ENCODE data around the gene SDK1. TPM values are rescaled to one million over a fixed set of nuclear protein-coding genes. Genes with fewer than 3 reads are reported as not detected.

The SDK1 gene
- total and polyA plus RNA-seq, 2 experiments from 2014 or later = 2.1 to 10.0 TPM

DNA sequence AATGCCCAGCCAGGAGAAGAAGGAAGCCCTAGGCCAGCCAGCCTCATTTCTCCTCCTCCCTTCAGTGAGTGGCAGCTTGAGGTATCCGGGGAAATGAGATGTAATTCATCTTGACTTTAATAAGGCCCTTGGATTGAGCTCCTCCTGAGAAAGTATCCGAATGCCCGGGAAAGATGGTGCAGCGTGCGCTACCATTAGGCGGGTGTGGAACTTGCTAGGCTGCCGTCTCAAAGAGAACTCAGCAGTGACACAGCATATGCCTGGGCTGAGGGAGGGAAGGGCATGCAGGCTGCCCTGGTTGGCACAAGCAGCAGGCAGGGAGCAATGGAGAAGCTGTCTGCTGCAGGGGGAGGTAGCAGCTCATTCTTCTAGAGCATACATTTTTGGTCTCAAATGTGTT, 721.2 kb downstream of the SDK1 start:
- no peak overlapping the region for H3K27ac Mint-ChIP-seq
- Histone ChIP-seq H3F3A (replicated peaks; ENCODE audit: low read depth) (no peaks in the 10 kb centered on the region), H4K20me1 (replicated peaks; ENCODE audit: insufficient read depth) (no peaks in the 10 kb centered on the region), H2AFZ (no peak overlapping the region), H3K4me1 (ENCODE audit: insufficient read depth) (no peaks in the 10 kb centered on the region; the same call in 1 of the 2 replicates), H3K79me2 (replicated peaks; ENCODE audit: insufficient read depth) (no peaks in the 10 kb centered on the region), H3K9me2 (ENCODE audit: insufficient read depth) (no peaks in the 10 kb centered on the region), H3K27ac (ENCODE audit: low read depth) (no peak overlapping the region), H3K4me2 (no peak overlapping the region), H3K27me3 (ENCODE audit: insufficient read depth) (no peaks in the 10 kb centered on the region), H3K36me3 (ENCODE audit: insufficient read depth) (no peaks in the 10 kb centered on the region), H3K4me3 (no peak overlapping the region)
- no peak for ATAC-seq
- TF ChIP-seq JUNB (IDR thresholded peaks at IDR 0.05; ENCODE audit: unreplicated experiment) = no peak
- TF ChIP-seq CREB1 (CRISPR knock-in tag; IDR thresholded peaks at IDR 0.05; ENCODE audit: low read depth) = no peak
- no peak for TF ChIP-seq STAT1 (IDR thresholded peaks at IDR 0.05; ENCODE audit: unreplicated experiment)
- no peak for TF ChIP-seq NANOG (IDR thresholded peaks at IDR 0.05; ENCODE audit: borderline replicate concordance)
- no peak for TF ChIP-seq POLR2AphosphoS5 (IDR thresholded peaks at IDR 0.05; ENCODE audit: low read depth)
- TF ChIP-seq, protein P1, sequence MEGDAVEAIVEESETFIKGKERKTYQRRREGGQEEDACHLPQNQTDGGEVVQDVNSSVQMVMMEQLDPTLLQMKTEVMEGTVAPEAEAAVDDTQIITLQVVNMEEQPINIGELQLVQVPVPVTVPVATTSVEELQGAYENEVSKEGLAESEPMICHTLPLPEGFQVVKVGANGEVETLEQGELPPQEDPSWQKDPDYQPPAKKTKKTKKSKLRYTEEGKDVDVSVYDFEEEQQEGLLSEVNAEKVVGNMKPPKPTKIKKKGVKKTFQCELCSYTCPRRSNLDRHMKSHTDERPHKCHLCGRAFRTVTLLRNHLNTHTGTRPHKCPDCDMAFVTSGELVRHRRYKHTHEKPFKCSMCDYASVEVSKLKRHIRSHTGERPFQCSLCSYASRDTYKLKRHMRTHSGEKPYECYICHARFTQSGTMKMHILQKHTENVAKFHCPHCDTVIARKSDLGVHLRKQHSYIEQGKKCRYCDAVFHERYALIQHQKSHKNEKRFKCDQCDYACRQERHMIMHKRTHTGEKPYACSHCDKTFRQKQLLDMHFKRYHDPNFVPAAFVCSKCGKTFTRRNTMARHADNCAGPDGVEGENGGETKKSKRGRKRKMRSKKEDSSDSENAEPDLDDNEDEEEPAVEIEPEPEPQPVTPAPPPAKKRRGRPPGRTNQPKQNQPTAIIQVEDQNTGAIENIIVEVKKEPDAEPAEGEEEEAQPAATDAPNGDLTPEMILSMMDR (conservative IDR thresholded peaks at IDR 0.05; ENCODE audit: low read depth in 2 of 2) = no peak
- TF ChIP-seq, protein P2, sequence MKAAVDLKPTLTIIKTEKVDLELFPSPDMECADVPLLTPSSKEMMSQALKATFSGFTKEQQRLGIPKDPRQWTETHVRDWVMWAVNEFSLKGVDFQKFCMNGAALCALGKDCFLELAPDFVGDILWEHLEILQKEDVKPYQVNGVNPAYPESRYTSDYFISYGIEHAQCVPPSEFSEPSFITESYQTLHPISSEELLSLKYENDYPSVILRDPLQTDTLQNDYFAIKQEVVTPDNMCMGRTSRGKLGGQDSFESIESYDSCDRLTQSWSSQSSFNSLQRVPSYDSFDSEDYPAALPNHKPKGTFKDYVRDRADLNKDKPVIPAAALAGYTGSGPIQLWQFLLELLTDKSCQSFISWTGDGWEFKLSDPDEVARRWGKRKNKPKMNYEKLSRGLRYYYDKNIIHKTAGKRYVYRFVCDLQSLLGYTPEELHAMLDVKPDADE (IDR thresholded peaks at IDR 0.05) = no peak
- H3K9me3 Mint-ChIP-seq = peaks cover 21% of the 10 kb centered on the region
- peaks cover 29% of the 10 kb centered on the region for H3K4me1 Mint-ChIP-seq
- no peak overlapping the region for H3K4me3 Mint-ChIP-seq
- peaks cover 35% of the 10 kb centered on the region for H3K36me3 Mint-ChIP-seq (ENCODE audit: low read depth)
- no peak for DNase-seq (ENCODE audit: low spot score)
- peaks cover 3% of the 10 kb centered on the region for H3K27me3 Mint-ChIP-seq (ENCODE audit: insufficient read depth, low read depth, poor library complexity)

DNA sequence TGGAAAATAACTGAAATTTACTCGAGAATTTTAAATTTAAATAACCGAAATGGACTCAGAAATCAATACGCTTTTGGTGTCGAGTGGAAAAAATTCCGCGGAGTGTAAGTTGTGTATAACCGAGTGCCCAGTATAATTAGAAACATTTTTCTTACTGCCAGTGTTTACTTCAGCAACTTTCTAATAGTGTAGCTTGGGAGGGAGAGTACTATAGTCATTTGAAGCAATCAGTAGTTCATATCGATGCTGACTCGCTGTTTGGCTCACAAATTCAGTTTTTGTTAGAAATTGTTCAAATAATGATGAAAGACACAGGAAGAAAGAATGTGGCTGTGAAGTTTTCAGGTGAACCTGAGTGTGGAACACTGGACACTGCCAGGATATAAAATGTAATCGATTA, 722.5 kb downstream of the SDK1 start:
- peaks cover 29% of the 10 kb centered on the region for H3K4me1 Mint-ChIP-seq
- ATAC-seq (no peak), DNase-seq (ENCODE audit: low spot score) (no peak)
- Histone ChIP-seq H3K79me2 (replicated peaks; ENCODE audit: insufficient read depth) (no peaks in the 10 kb centered on the region), H3K4me3 (no peak overlapping the region), H3K4me2 (no peak overlapping the region), H2AFZ (no peak overlapping the region), H3K27ac (ENCODE audit: low read depth) (no peak overlapping the region), H3K9me2 (ENCODE audit: insufficient read depth) (0 out of 2 replicates have a peak, but pooled peaks cover 3% of the 10 kb centered on the region), H3K36me3 (ENCODE audit: insufficient read depth) (no peaks in the 10 kb centered on the region), H3K4me1 (ENCODE audit: insufficient read depth) (no peaks in the 10 kb centered on the region; the same call in 1 of the 2 replicates), H4K20me1 (replicated peaks; ENCODE audit: insufficient read depth) (no peaks in the 10 kb centered on the region), H3F3A (replicated peaks; ENCODE audit: low read depth) (no peaks in the 10 kb centered on the region), H3K27me3 (ENCODE audit: insufficient read depth) (no peaks in the 10 kb centered on the region)
- no peak overlapping the region for H3K4me3 Mint-ChIP-seq
- H3K27me3 Mint-ChIP-seq (ENCODE audit: insufficient read depth, low read depth, poor library complexity) = peaks cover 4% of the 10 kb centered on the region
- no peak overlapping the region for H3K27ac Mint-ChIP-seq
- H3K36me3 Mint-ChIP-seq (ENCODE audit: low read depth) = peaks cover 28% of the 10 kb centered on the region
- peaks cover 17% of the 10 kb centered on the region for H3K9me3 Mint-ChIP-seq
- no peak for TF ChIP-seq EZH2phosphoT487 (IDR thresholded peaks at IDR 0.05; ENCODE audit: unreplicated experiment)
- no peak for TF ChIP-seq STAT1 (IDR thresholded peaks at IDR 0.05; ENCODE audit: unreplicated experiment)
- TF ChIP-seq CREB1 (CRISPR knock-in tag; IDR thresholded peaks at IDR 0.05; ENCODE audit: low read depth) = no peak
- no peak for TF ChIP-seq ZNF114 (CRISPR knock-in tag; IDR thresholded peaks at IDR 0.05)
- TF ChIP-seq, protein P3, sequence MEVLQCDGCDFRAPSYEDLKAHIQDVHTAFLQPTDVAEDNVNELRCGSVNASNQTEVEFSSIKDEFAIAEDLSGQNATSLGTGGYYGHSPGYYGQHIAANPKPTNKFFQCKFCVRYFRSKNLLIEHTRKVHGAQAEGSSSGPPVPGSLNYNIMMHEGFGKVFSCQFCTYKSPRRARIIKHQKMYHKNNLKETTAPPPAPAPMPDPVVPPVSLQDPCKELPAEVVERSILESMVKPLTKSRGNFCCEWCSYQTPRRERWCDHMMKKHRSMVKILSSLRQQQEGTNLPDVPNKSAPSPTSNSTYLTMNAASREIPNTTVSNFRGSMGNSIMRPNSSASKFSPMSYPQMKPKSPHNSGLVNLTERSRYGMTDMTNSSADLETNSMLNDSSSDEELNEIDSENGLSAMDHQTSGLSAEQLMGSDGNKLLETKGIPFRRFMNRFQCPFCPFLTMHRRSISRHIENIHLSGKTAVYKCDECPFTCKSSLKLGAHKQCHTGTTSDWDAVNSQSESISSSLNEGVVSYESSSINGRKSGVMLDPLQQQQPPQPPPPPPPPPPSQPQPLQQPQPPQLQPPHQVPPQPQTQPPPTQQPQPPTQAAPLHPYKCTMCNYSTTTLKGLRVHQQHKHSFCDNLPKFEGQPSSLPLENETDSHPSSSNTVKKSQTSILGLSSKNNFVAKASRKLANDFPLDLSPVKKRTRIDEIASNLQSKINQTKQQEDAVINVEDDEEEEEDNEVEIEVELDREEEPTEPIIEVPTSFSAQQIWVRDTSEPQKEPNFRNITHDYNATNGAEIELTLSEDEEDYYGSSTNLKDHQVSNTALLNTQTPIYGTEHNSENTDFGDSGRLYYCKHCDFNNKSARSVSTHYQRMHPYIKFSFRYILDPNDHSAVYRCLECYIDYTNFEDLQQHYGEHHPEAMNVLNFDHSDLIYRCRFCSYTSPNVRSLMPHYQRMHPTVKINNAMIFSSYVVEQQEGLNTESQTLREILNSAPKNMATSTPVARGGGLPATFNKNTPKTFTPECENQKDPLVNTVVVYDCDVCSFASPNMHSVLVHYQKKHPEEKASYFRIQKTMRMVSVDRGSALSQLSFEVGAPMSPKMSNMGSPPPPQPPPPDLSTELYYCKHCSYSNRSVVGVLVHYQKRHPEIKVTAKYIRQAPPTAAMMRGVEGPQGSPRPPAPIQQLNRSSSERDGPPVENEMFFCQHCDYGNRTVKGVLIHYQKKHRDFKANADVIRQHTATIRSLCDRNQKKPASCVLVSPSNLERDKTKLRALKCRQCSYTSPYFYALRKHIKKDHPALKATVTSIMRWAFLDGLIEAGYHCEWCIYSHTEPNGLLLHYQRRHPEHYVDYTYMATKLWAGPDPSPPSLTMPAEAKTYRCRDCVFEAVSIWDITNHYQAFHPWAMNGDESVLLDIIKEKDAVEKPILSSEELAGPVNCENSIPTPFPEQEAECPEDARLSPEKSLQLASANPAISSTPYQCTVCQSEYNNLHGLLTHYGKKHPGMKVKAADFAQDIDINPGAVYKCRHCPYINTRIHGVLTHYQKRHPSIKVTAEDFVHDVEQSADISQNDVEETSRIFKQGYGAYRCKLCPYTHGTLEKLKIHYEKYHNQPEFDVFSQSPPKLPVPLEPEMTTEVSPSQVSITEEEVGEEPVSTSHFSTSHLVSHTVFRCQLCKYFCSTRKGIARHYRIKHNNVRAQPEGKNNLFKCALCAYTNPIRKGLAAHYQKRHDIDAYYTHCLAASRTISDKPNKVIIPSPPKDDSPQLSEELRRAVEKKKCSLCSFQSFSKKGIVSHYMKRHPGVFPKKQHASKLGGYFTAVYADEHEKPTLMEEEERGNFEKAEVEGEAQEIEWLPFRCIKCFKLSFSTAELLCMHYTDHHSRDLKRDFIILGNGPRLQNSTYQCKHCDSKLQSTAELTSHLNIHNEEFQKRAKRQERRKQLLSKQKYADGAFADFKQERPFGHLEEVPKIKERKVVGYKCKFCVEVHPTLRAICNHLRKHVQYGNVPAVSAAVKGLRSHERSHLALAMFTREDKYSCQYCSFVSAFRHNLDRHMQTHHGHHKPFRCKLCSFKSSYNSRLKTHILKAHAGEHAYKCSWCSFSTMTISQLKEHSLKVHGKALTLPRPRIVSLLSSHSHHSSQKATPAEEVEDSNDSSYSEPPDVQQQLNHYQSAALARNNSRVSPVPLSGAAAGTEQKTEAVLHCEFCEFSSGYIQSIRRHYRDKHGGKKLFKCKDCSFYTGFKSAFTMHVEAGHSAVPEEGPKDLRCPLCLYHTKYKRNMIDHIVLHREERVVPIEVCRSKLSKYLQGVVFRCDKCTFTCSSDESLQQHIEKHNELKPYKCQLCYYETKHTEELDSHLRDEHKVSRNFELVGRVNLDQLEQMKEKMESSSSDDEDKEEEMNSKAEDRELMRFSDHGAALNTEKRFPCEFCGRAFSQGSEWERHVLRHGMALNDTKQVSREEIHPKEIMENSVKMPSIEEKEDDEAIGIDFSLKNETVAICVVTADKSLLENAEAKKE (CRISPR knock-in tag; IDR thresholded peaks at IDR 0.05) = no peak

All from GM23338 (cell line).